HUES6 (cell line): ENCODE data around the gene SFTPA2.
"Not testable (repeated sequence)": the region's sequence is repeated elsewhere in the genome, so short reads cannot be mapped to it uniquely, and the experiment has no call there.

Source experiments
- H3K27ac ChIP-seq: 2 replicates; pipeline ENCODE4 v1.7.0; 2013; ENCODE audit warnings: low read depth, mild to moderate bottlenecking, low read length, inconsistent platforms
- H3K27me3 ChIP-seq: 2 replicates; pipeline ENCODE4 v1.6.1; 2013; ENCODE audit warnings: low read length; ENCODE audit not compliant: control insufficient read depth, insufficient read depth
- H3K36me3 ChIP-seq: 2 replicates; pipeline ENCODE4 v1.6.1; 2013; ENCODE audit warnings: low read length; ENCODE audit not compliant: control insufficient read depth, insufficient read depth
- H3K4me1 ChIP-seq: 2 replicates; pipeline ENCODE4 v1.6.1; 2013; ENCODE audit warnings: low read length; ENCODE audit not compliant: control insufficient read depth, insufficient read depth
- H3K4me3 ChIP-seq: 2 replicates; pipeline ENCODE4 v1.5.1; 2013; ENCODE audit warnings: low read depth, low read length
- H3K9ac ChIP-seq: one replicate; pipeline ENCODE4 v1.6.1; 2013; ENCODE audit warnings: mild to moderate bottlenecking, low read length
- H3K9me3 ChIP-seq: 2 replicates; pipeline ENCODE4 v1.6.1; 2013; ENCODE audit warnings: low read depth, low read length; ENCODE audit not compliant: control insufficient read depth, insufficient read depth

SFTPA2 gene

DNA sequence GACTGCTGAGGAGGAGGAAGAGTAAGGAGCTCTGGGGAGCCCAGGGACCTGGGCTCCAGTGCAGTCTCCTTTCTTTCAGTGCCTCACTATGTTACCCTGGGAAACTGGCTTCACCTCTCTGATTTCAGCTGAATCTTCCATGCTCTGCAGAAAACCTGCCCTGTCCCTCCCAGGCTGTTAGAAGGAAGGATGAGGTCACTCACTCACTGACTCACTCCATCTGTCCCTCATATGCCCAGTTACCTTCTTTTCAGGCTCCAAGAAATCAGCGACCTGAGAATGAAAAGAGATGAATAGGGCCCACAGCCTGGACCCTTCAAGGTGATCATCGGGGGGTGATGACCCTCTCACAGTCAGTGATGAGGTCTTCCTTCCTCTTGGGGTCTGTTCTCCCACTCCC, 481 bp downstream of the SFTPA2 start:
- H3K27ac ChIP-seq, result no peak overlapping the region
- H3K4me1 ChIP-seq, result no peaks in the 10 kb centered on the region
- H3K9me3 ChIP-seq, result no peaks in the 10 kb centered on the region
- no peaks in the 10 kb centered on the region for H3K36me3 ChIP-seq
- peaks cover 29% of the 10 kb centered on the region for H3K27me3 ChIP-seq
- no peak overlapping the region for H3K4me3 ChIP-seq
- H3K9ac ChIP-seq, result no peak overlapping the region

DNA sequence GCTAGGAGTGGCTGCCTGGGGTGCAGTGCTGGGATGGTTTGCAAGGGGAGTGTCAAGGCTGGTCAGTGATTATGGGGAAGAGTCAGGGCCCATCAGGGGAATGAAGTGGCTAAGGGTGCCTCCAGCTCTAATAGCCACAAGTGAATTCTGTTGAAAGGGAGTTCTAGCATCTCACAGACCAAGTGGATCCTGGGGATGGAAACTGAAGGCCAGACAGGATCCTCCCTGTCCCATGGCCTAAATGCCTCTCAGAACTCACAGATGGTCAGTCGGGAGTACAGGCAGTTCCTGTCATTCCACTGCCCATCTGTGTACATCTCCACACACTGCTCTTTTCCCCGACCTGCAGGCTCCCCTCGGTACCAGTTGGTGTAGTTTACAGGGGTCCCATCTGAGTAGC, 3.2 kb downstream of the SFTPA2 start:
- not testable (repeated sequence) for H3K4me1 ChIP-seq, H3K9ac ChIP-seq, H3K9me3 ChIP-seq, H3K4me3 ChIP-seq, H3K27ac ChIP-seq, H3K36me3 ChIP-seq
- H3K27me3 ChIP-seq, result peaks cover 13% of the 10 kb centered on the region; the same call in 1 of the 2 replicates

DNA sequence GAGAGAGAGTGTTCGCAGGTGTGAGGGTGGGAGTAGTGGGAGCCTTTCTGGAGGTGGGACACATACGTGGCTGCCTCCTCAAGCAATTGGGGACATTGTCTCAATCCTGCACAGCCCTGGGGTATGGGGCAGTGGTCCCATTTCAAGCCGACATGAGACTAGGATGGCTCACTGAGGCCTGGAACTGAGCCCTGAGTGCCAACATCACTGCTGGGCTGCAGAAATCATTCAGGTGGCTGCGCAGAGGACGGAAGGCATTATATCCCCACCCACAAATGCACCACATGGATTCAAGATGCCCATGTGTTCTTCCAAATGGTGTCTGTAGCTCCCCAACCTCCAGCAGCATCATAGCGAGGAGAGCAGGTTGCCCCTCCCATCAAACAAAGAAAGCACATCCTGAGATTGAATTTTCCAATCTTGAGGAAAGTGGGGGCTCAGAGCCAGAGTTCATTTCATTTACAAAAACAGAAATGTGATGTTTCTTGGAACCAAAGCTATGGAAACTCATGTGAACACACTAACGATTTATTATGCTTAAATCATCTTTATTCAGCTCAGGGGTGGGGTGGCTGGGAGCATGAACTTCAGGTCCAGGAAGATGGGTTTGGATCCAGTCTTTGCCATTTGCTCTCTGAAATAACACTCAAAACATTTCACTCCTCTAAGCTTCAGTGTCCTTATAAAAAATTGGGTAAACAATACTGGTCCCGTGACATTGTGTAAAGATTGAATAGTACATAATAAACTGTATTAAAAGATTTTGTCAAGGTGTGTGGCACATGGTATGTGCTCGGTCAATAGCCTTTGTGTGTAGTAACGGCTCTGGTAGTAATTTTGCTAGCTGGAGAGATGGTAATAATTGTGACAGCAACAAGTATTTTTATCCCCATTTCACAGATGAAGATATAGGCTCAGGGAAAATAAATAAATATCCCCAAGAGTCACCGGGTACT, 4.6 kb downstream of the SFTPA2 start:
- Histone ChIP-seq H3K9me3 (no peaks in the 10 kb centered on the region), H3K4me1 (no peaks in the 10 kb centered on the region), H3K27me3 (peaks cover 15% of the 10 kb centered on the region; the same call in 1 of the 2 replicates), H3K4me3 (no peak overlapping the region), H3K36me3 (no peaks in the 10 kb centered on the region), H3K9ac (no peak overlapping the region), H3K27ac (no peak overlapping the region)

DNA sequence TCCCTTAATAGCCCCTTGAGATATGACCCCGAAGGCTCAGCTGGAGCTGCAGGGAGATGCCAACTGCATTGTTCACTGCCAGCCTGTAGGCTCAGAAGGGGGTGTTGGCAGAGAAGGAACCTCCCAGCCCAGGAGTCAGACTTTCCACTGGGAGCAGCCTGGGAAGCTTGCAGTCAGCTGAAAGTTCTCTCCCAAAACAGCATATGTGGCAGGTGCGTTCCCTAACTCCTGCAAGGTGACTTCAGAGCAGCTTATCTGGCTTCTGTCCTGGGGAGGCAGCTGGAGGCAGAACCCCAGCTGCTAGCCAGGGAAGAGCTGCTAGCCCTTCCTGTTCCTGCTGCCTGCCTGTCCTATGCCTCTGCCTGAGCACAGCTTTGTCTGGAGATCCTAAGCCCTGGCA, 8.1 kb downstream of the SFTPA2 start:
- Histone ChIP-seq H3K27ac (no peak overlapping the region), H3K27me3 (peaks cover 15% of the 10 kb centered on the region; the same call in 1 of the 2 replicates), H3K36me3 (no peaks in the 10 kb centered on the region), H3K9ac (no peak overlapping the region), H3K4me1 (no peaks in the 10 kb centered on the region), H3K9me3 (no peaks in the 10 kb centered on the region), H3K4me3 (no peak overlapping the region)

DNA sequence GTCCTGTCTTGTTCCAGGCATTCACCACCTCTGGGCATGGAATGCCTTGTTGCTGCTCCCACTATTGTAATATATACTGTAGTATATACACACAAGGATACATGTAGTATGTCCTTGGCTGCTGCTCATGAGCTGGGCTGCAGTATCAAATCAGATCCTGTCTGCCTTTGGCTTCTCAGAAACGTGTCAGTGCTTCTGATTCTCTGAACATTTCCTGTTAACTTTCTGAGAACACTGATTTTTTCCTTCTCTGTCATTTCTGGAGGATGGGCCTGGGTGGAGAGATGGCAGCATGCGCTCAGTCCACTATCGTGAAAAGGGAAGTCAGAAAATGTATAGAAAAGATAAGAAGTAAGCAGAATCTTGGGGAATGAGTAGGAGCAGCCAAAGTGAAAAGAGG, 12.2 kb downstream of the SFTPA2 start:
- H3K9me3 ChIP-seq, result no peaks in the 10 kb centered on the region
- H3K27ac ChIP-seq, result no peak overlapping the region
- H3K27me3 ChIP-seq, result peaks cover 19% of the 10 kb centered on the region; the same call in 1 of the 2 replicates
- H3K9ac ChIP-seq, result no peak overlapping the region
- H3K4me1 ChIP-seq, result no peaks in the 10 kb centered on the region
- H3K4me3 ChIP-seq, result no peak overlapping the region
- no peaks in the 10 kb centered on the region for H3K36me3 ChIP-seq

DNA sequence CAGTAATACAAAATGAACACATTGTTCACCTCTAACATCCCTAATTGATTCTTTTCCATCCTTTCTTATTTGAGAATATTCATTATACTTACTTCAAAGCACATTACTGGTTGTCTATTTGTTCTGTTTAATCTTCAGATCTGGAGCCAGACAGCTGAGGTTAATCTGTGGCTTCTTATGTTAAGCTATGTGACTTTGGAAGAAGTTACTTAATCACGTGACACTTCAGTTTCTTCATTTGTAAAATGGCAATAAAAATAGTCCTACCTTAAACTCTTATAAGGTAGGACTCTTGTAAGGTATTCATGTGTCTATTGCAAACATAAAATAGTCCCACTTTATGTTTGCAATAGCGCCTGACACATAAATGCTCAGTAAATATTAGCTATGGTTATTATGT, 13.1 kb downstream of the SFTPA2 start:
- H3K4me1 ChIP-seq, H3K9me3 ChIP-seq, H3K36me3 ChIP-seq, H3K27ac ChIP-seq, H3K9ac ChIP-seq, H3K4me3 ChIP-seq: not testable (repeated sequence)
- peaks cover 14% of the 10 kb centered on the region; the same call in 1 of the 2 replicates for H3K27me3 ChIP-seq

DNA sequence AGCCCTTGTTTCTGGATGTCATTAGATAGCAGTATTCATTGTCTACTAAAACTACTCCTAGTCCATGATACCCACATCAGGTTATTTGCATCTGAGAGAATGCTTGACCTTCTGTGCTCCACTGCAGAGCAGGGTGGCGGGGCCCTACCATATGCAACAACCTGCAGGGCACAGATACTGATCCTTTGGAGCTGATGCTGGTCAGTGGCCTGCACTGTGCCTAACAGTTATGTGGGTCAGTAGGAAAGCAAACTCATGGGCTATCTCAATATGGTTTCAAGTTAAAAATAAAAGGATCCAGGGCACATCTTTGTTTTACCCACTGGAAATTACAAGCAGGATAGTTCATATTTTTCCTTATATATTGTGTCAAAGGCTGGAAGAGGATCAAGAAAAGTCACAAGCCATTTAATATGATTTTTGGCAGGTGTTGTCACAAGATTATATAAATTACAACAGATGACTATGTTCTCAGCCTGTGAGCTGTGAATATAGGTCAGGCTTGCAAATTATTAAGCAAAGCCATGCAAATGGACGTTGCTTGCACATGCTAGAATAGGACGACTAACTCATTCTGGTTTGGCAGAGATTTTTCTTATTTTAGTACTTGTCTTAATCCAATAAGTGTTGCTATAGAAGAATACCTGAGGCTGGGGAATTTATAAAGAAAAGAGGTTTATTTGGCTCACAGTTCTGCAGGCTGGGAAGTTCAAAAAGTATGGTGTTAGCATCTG, 15.1 kb downstream of the SFTPA2 start:
- not testable (repeated sequence) for H3K9me3 ChIP-seq, H3K4me3 ChIP-seq, H3K36me3 ChIP-seq, H3K27ac ChIP-seq, H3K9ac ChIP-seq, H3K4me1 ChIP-seq, H3K27me3 ChIP-seq

DNA sequence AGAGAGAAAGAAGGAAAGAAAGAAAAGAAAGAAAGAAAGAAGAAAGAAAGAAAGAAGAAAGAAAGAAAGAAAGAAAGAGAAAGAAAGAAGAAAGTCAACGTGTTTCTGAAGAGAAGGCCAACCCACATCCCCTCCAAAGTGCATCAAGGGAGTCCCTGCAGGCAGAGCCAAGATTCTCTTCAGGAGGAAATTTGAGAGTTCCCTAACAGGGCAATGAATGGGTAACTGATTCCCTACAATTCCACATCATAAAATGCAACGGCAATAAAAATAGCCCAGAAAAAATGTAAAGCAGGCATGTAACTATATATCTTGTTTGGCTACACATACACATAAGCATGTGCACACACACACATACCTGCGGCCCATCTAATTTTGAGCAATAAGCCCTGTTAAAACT, 15.8 kb downstream of the SFTPA2 start:
- H3K27ac ChIP-seq, H3K27me3 ChIP-seq, H3K4me3 ChIP-seq, H3K9ac ChIP-seq, H3K9me3 ChIP-seq, H3K36me3 ChIP-seq, H3K4me1 ChIP-seq: not testable (repeated sequence)

DNA sequence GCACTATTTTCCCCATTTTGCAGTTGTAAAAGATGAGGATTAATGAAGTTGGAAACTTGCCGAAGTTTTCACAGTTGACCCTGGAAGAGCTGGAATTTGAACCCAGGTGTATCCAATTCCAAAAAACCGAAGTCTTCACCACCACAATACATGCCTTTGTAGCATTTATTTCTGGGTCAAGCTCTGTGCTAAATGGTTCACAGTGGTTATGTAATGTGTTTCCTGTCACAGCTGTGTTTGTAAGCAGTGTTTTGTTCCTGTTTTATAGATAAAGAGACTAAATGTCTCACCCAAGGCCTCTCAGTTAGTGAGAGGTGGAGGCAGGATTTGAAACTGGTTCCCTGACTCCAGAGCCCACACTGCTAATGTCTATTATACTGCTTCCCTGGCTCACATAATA, 17.6 kb downstream of the SFTPA2 start:
- H3K9me3 ChIP-seq, result no peaks in the 10 kb centered on the region
- H3K4me1 ChIP-seq, result no peaks in the 10 kb centered on the region
- no peak overlapping the region for H3K27ac ChIP-seq
- H3K4me3 ChIP-seq, result no peak overlapping the region
- no peak overlapping the region for H3K9ac ChIP-seq
- H3K27me3 ChIP-seq, result peaks cover 4% of the 10 kb centered on the region; the same call in 1 of the 2 replicates
- H3K36me3 ChIP-seq, result no peaks in the 10 kb centered on the region

DNA sequence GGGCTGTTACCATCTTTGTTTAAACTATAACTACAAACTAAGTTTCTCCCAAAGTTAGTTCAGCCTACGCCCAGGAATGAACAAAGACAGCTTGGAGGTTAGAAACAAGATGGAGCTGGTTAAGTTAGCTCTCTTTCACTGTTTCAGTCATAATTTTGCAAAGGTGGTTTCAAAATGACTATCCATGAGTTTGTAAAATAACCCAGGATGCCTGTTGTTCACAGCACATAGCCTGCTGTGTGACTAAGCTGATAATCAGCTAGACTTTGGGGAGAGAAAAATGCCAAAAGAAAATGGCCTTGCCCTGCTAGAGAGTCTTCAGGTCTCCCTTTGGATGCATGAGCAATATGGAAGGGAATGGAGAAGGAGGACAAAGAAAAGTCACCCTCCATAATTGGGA, 19.3 kb downstream of the SFTPA2 start:
- not testable (repeated sequence) for H3K36me3 ChIP-seq, H3K4me1 ChIP-seq, H3K4me3 ChIP-seq, H3K27ac ChIP-seq, H3K9ac ChIP-seq, H3K9me3 ChIP-seq, H3K27me3 ChIP-seq

DNA sequence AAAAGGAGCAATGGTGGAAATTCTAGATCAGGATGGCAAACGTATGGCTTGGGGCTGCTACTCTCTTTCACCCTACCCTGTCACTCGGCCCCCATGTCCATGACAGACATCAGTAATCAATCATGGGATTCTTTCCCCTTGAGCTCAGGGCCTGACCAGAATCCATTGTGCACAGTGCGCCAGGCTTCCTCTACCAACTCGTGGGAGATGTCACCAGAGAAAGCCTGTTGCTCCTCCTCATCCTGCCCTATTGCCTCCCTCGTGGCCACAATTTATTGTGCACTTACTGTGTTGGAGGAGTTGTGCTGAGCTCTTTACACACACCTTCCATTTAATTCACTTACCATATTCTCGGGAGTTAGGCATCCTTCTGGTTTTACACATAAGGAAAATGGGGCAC, 21.9 kb downstream of the SFTPA2 start:
- H3K27me3 ChIP-seq, H3K27ac ChIP-seq, H3K4me1 ChIP-seq, H3K9ac ChIP-seq, H3K4me3 ChIP-seq, H3K36me3 ChIP-seq, H3K9me3 ChIP-seq: not testable (repeated sequence)
